GM23338 (cell line): ENCODE measurements around the gene EYA3.

Source experiments
- CREB1 ChIP-seq: fragments of 250-450 bp; sonication (Bioruptor Pico); IDR thresholded peaks from 2 replicates; pipeline ENCODE4 v1.5.0; 2020; ENCODE audit warnings: low read depth, mild to moderate bottlenecking, moderate library complexity
- EZH2 ChIP-seq: fragments of 200-600 bp; sonication (generic); IDR thresholded peaks from one replicate; pipeline ENCODE4 v1.8.0; 2017; ENCODE audit warnings: antibody characterized with exemption, mild to moderate bottlenecking, low read depth; ENCODE audit not compliant: unreplicated experiment
- EZH2phosphoT487 ChIP-seq: fragments of 200-600 bp; sonication (generic); IDR thresholded peaks from one replicate; pipeline ENCODE4 v1.8.1; 2018; ENCODE audit warnings: antibody characterized with exemption; ENCODE audit not compliant: unreplicated experiment
- JUNB ChIP-seq: IDR thresholded peaks from one replicate; pipeline ENCODE4 v1.6.1; 2016; ENCODE audit warnings: antibody characterized with exemption; ENCODE audit not compliant: unreplicated experiment
- POLR2AphosphoS5 ChIP-seq: IDR thresholded peaks from 2 replicates; pipeline ENCODE4 v1.6.1; 2016; ENCODE audit warnings: antibody characterized with exemption, low read depth
- REST ChIP-seq: IDR thresholded peaks from one replicate; pipeline ENCODE4 v1.6.1; 2018; ENCODE audit warnings: antibody characterized with exemption; ENCODE audit not compliant: unreplicated experiment
- STAT1 ChIP-seq: IDR thresholded peaks from one replicate; pipeline ENCODE4 v1.6.1; 2016; ENCODE audit warnings: antibody characterized with exemption; ENCODE audit not compliant: unreplicated experiment
- ZNF114 ChIP-seq: fragments of 250-450 bp; sonication (Bioruptor Pico); IDR thresholded peaks from 2 replicates; pipeline ENCODE4 v1.5.0; 2020; ENCODE audit warnings: mild to moderate bottlenecking, moderate library complexity
- TF ChIP-seq, protein P1 (sequence below), 2 experiments: fragments of 200-600 bp in 1 of 2; sonication (generic) in 1 of 2; conservative IDR thresholded peaks; 2 replicates each; pipeline versions ENCODE4 v1.5.1 to v1.6.1; 2016 to 2017; ENCODE audit warnings: antibody characterized with exemption in 2 of 2, low read depth in 2 of 2, mild to moderate bottlenecking in 2 of 2, moderate library complexity in 1 of 2

DNA sequence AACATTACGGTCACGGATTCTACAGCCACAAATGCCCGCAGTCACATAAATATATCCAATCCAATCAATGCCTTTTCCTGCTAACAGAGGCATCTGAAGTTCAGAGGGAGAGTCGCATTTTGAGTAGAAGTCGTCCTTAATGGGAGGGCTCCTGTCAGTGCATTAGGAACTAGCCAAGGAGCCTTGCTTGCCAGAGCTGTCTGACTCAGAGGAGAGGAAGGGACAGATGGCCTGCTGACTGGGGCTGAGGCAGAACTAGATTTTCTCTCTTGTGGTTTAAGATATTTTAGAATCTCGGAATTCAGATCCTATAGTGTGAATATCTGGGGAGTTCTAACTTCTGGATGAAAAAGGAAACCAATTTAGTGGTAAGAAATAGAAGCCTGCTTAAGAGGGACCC lies 118.0 kb downstream of the EYA3 start:
- TF ChIP-seq, protein P1, sequence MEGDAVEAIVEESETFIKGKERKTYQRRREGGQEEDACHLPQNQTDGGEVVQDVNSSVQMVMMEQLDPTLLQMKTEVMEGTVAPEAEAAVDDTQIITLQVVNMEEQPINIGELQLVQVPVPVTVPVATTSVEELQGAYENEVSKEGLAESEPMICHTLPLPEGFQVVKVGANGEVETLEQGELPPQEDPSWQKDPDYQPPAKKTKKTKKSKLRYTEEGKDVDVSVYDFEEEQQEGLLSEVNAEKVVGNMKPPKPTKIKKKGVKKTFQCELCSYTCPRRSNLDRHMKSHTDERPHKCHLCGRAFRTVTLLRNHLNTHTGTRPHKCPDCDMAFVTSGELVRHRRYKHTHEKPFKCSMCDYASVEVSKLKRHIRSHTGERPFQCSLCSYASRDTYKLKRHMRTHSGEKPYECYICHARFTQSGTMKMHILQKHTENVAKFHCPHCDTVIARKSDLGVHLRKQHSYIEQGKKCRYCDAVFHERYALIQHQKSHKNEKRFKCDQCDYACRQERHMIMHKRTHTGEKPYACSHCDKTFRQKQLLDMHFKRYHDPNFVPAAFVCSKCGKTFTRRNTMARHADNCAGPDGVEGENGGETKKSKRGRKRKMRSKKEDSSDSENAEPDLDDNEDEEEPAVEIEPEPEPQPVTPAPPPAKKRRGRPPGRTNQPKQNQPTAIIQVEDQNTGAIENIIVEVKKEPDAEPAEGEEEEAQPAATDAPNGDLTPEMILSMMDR (conservative IDR thresholded peaks at IDR 0.05; ENCODE audit: low read depth in 2 of 2) = no peak
- no peak for TF ChIP-seq JUNB
- TF ChIP-seq REST = no peak
- no peak for TF ChIP-seq POLR2AphosphoS5
- TF ChIP-seq CREB1 (CRISPR knock-in tag) = no peak
- TF ChIP-seq EZH2phosphoT487 = no peak
- no peak for TF ChIP-seq EZH2
- no peak for TF ChIP-seq STAT1
- no peak for TF ChIP-seq ZNF114 (CRISPR knock-in tag)
